Endothelial cell of umbilical vein (primary cell): ENCODE measurements around the gene TSKU. TPM values are rescaled to one million over a fixed set of nuclear protein-coding genes. Genes with fewer than 3 reads are reported as not detected.

ENCODE experiments used
- BruUV-seq: library from RNA; stranded (reverse); fragments of 400-500 nt; replicated peaks from 2 replicates; lab custom pipeline; 2021; lab: Mats Ljungman, UMichigan
- CTCF ChIA-PET: fragments of 300-600, 350-600 bp; sonication (Branson Sonifier 250); formaldehyde crosslinking; loops from one replicate; lab custom pipeline; 2021; ENCODE audit warnings: antibody characterized with exemption, inconsistent platforms; lab: Charles Lee
- POLR2A ChIA-PET: fragments of 300-600, 350-600 bp; sonication (Branson Sonifier 250); formaldehyde crosslinking; loops from one replicate; lab custom pipeline; 2021; ENCODE audit warnings: antibody characterized with exemption, inconsistent platforms; lab: Charles Lee
- DNase-seq: peaks from one replicate; pipeline ENCODE4 v3.0.0-alpha.2; 2011; ENCODE audit warnings: low read depth, low spot score
- FAIRE-seq: peaks from 2 replicates; lab custom pipeline; 2011; peaks lifted over from hg19 to GRCh38; lab: Jason Lieb, UNC
- H2AFZ ChIP-seq: 2 replicates; pipeline ENCODE4 v1.6.0; 2012; ENCODE audit warnings: low read depth, low read length, control low read depth, inconsistent platforms
- H3K27ac ChIP-seq: 2 replicates; pipeline ENCODE4 v1.5.1; 2011; ENCODE audit warnings: low read depth, mild to moderate bottlenecking, control low read depth, low read length, moderate library complexity; ENCODE audit not compliant: insufficient read depth
- H3K27me3 ChIP-seq, 2 experiments: 2 replicates each; pipeline versions ENCODE4 v1.6.0 to v1.6.1; 2011; ENCODE audit warnings: low read length in 2 of 2, mixed read lengths in 1 of 2; ENCODE audit not compliant: control insufficient read depth in 2 of 2, insufficient read depth in 2 of 2
- H3K36me3 ChIP-seq, 2 experiments: 2 replicates in 1 of 2; 3 replicates in 1 of 2; pipeline ENCODE4 v1.5.1; 2011; ENCODE audit warnings: low read length in 2 of 2, mild to moderate bottlenecking in 1 of 2, moderate library complexity in 1 of 2; ENCODE audit not compliant: control insufficient read depth in 2 of 2, insufficient read depth in 2 of 2; ENCODE audit errors: extremely low read depth in 1 of 2
- H3K4me1 ChIP-seq: 3 replicates; pipeline ENCODE4 v1.5.1; 2011; ENCODE audit warnings: mild to moderate bottlenecking, low read length; ENCODE audit not compliant: control insufficient read depth, insufficient read depth; ENCODE audit errors: extremely low read depth
- H3K4me2 ChIP-seq: 2 replicates; pipeline ENCODE4 v1.6.1; 2011; ENCODE audit warnings: low read length, control low read depth, mixed read lengths; ENCODE audit not compliant: insufficient read depth
- H3K4me3 ChIP-seq, 3 experiments: fragments of 200-600 bp in 1 of 3; sonication (generic), shearing (Covaris generic) in 1 of 3; replicated peaks in 1 of 3; 2 replicates each; pipeline ENCODE4 v1.5.1; 2011 to 2016; ENCODE audit warnings: control low read depth in 3 of 3, low read length in 3 of 3, mild to moderate bottlenecking in 2 of 3, inconsistent platforms in 1 of 3, low read depth in 1 of 3, moderate library complexity in 1 of 3; ENCODE audit not compliant: insufficient read depth in 1 of 3
- H3K79me2 ChIP-seq: 2 replicates; pipeline ENCODE4 v1.6.0; 2012; ENCODE audit warnings: low read length, inconsistent platforms; ENCODE audit not compliant: control insufficient read depth, insufficient read depth
- H3K9ac ChIP-seq: replicated peaks from 2 replicates; pipeline ENCODE3; 2011; ENCODE audit warnings: low read length, control low read depth; ENCODE audit not compliant: insufficient read depth; ENCODE audit errors: extremely low read depth
- H3K9me1 ChIP-seq: replicated peaks from 3 replicates; pipeline ENCODE4 v1.6.0; 2011; ENCODE audit warnings: mild to moderate bottlenecking, low read length; ENCODE audit not compliant: control insufficient read depth, insufficient read depth; ENCODE audit errors: extremely low read depth
- H3K9me3 ChIP-seq: replicated peaks from 2 replicates; pipeline ENCODE4 v1.5.1; 2012; ENCODE audit warnings: low read length, inconsistent platforms; ENCODE audit not compliant: control insufficient read depth, insufficient read depth
- H4K20me1 ChIP-seq: replicated peaks from 2 replicates; pipeline ENCODE3; 2011; ENCODE audit warnings: mild to moderate bottlenecking, low read length; ENCODE audit not compliant: control insufficient read depth, insufficient read depth; ENCODE audit errors: extremely low read depth
- GATA2 ChIP-seq: IDR thresholded peaks from 2 replicates; pipeline ENCODE4 v1.7.0; 2011; ENCODE audit warnings: low read depth, mild to moderate bottlenecking, moderate library complexity, mixed read lengths, low read length; ENCODE audit not compliant: insufficient read length, insufficient read depth
- JUN ChIP-seq: IDR thresholded peaks from 2 replicates; pipeline ENCODE4 v1.6.1; 2011; ENCODE audit warnings: borderline replicate concordance, low read depth; ENCODE audit not compliant: insufficient read length, insufficient read depth
- MYC ChIP-seq: IDR thresholded peaks from one replicate; pipeline ENCODE4 v1.6.1; 2011; ENCODE audit warnings: mild to moderate bottlenecking, low read depth, low read length
- dilution Hi-C: fragments of 300-500 bp; cut with MboI; formaldehyde crosslinking; loops from one replicate; pipeline ENCODE4 v1.15.0; 2019; ENCODE audit warnings: low sequenced_read_pairs; ENCODE audit not compliant: extremely low pct_ligation_motif_present
- intact Hi-C: fragments of 100-400 bp; cut with micrococcal nuclease; formaldehyde crosslinking; loops from one replicate; pipeline ENCODE4 v1.10.0; 2022
- polyA plus RNA-seq, 4 experiments: library from polyadenylated mRNA; depleted of rRNA in 3 of 4; stranded (reverse) in 3 of 4; unstranded in 1 of 4; fragments of >200 nt; gene quantifications; 2 replicates each; pipeline versions ENCODE4 v1.2.1 to v1.2.3, GENCODE V29; 2011 to 2012; ENCODE audit warnings: missing spikeins in 1 of 4
- total RNA-seq: library from RNA; stranded (reverse); gene quantifications from 2 replicates; pipeline ENCODE4 v1.2.3, GENCODE V29; 2021
- TF ChIP-seq, protein P1 (sequence below): IDR thresholded peaks from 2 replicates; pipeline ENCODE4 v1.6.1; 2011; ENCODE audit not compliant: insufficient read depth, insufficient read length
- TF ChIP-seq, protein P2 (sequence below), 2 donors: IDR thresholded peaks; 1 replicate in 1 of 2; 2 replicates in 1 of 2; pipeline ENCODE4 v1.5.1; 2011; ENCODE audit warnings: low read length in 2 of 2, mild to moderate bottlenecking in 2 of 2, moderate library complexity in 2 of 2, control low read depth in 1 of 2, inconsistent platforms in 1 of 2, low read depth in 1 of 2; ENCODE audit not compliant: insufficient read depth in 1 of 2; ENCODE audit errors: extremely low read depth in 1 of 2

TSKU gene
- total and polyA plus RNA-seq, 2 donors (not counting 3 experiments of a cell fraction or from before 2014, with no cell fraction given): 16.2 to 21.2 TPM

DNA sequence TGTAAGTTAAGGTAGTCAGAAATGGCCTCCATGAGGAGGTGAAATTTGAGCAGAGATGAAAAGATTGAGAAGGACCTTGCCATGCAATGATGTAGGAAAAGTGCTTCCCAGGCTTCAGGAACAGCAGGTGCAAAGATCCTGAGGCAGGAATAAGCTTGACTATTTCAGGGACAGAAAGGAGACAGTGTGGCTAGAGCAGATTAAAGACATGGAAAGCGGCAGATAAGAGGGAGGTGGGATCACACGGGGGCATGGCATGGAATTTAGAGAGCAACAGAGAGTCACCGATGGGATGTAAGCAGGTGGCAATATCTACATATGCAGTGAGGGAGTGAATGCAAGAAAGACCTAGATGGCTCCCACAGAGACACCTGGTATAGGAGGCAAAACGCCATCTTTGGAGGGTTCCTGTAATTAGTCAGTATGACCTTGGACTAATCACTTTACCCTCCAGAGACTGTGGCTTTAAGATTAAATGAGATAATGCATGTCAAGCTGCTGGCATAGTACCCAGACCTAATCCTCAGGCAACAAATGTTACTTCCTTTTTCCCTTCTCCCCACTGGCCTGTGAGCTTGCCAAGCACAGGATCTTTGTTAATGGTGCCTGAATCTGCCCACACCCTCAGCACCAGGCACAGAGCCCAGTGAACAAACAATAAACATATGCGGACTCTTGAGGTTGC lies 52.9 kb downstream of the TSKU start:
- H3K9me1 ChIP-seq: no peaks in the 10 kb centered on the region
- H3K27me3 ChIP-seq: no peaks in the 10 kb centered on the region
- H3K4me1 ChIP-seq: peaks cover 33% of the 10 kb centered on the region
- H3K4me2 ChIP-seq: no peak overlapping the region
- ChIA-PET POLR2A (interaction anchor here (0.6 kb wide), 1 partner anchor 10 kb away, joined by 3 read pairs; no protein-coding TSS in a partner anchor), CTCF (interaction anchor here (1.0 to 4.0 kb wide), 8 partner anchors 11 to 101 kb away, joined by 3 to 38 read pairs (median 6); no protein-coding TSS in a partner anchor)
- H3K4me3 ChIP-seq: no peak overlapping the region
- FAIRE-seq (peak; percentile 84), DNase-seq (peak; percentile 64)
- H3K27ac ChIP-seq: no peak overlapping the region
- H2AFZ ChIP-seq: peak overlapping the region; percentile 13
- dilution Hi-C loops (no loop called here), intact Hi-C loops (no loop called here)
- no peak overlapping the region for H3K9ac ChIP-seq
- TF ChIP-seq GATA2 (peak; percentile 27), JUN (no peak)
- TF ChIP-seq, protein P1, sequence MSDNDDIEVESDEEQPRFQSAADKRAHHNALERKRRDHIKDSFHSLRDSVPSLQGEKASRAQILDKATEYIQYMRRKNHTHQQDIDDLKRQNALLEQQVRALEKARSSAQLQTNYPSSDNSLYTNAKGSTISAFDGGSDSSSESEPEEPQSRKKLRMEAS: no peak
- no peaks in the 10 kb centered on the region for H3K79me2 ChIP-seq
- H4K20me1 ChIP-seq: no peaks in the 10 kb centered on the region
- no peaks in the 10 kb centered on the region for H3K9me3 ChIP-seq
- no TSS peak for BruUV-seq
- no peaks in the 10 kb centered on the region for H3K36me3 ChIP-seq

DNA sequence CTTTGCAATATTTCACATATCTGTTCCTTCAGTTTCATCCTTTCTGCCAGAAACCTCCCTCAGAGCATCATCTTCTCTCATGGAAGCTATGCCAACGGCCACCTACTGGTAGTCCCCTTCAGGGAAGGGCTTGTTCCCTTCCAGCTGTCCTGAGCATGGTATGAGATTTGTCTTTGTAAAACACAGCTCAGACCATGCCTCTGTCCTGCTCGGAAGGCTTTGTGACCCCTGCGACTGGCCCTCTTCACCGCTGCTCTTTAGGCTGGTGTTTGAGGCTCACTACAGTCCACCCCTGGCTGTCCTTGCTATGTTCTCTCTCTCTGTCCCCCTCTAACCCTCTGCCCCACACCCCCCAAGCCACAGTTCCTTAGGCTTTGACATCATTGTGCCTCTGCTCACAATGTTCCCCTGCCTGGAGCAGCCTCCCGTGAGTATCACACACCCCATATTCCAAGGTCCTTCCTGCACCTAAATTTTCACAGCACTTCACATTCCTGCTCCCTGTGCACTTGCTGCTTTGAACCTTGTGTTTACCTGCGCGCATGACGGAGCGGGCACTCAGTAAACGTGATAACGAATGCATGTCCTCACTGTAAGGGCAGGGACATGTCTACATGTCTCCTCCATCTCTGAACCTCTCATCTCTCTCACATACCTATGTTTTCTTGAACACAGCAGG lies 53.6 kb downstream of the TSKU start:
- Histone ChIP-seq H3K9ac (no peak overlapping the region), H3K4me2 (no peak overlapping the region), H3K4me3 (no peak overlapping the region), H3K9me1 (no peaks in the 10 kb centered on the region), H3K79me2 (no peaks in the 10 kb centered on the region), H3K36me3 (no peaks in the 10 kb centered on the region), H2AFZ (peak overlapping the region; percentile 13), H3K27me3 (no peaks in the 10 kb centered on the region), H3K9me3 (no peaks in the 10 kb centered on the region), H3K4me1 (peaks cover 33% of the 10 kb centered on the region), H4K20me1 (no peaks in the 10 kb centered on the region), H3K27ac (no peak overlapping the region)
- FAIRE-seq: peak; percentile 53
- no TSS peak for BruUV-seq
- POLR2A ChIA-PET: interaction anchor here (0.6 kb wide), 1 partner anchor 11 kb away, joined by 3 read pairs; no protein-coding TSS in a partner anchor
- TF ChIP-seq MYC: no peak
- TF ChIP-seq, protein P2, sequence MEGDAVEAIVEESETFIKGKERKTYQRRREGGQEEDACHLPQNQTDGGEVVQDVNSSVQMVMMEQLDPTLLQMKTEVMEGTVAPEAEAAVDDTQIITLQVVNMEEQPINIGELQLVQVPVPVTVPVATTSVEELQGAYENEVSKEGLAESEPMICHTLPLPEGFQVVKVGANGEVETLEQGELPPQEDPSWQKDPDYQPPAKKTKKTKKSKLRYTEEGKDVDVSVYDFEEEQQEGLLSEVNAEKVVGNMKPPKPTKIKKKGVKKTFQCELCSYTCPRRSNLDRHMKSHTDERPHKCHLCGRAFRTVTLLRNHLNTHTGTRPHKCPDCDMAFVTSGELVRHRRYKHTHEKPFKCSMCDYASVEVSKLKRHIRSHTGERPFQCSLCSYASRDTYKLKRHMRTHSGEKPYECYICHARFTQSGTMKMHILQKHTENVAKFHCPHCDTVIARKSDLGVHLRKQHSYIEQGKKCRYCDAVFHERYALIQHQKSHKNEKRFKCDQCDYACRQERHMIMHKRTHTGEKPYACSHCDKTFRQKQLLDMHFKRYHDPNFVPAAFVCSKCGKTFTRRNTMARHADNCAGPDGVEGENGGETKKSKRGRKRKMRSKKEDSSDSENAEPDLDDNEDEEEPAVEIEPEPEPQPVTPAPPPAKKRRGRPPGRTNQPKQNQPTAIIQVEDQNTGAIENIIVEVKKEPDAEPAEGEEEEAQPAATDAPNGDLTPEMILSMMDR (IDR thresholded peaks at IDR 0.05; ENCODE audit: extremely low read depth in 1 of 2, insufficient read depth in 1 of 2, low read depth in 1 of 2, low read length in 2 of 2): peak in 1 of 2 donors; percentile 9
- CTCF ChIA-PET: interaction anchor here (1.0 to 4.0 kb wide), 8 partner anchors 12 to 102 kb away, joined by 3 to 38 read pairs (median 6); no protein-coding TSS in a partner anchor
- no peak for DNase-seq
- dilution Hi-C loops (no loop called here), intact Hi-C loops (no loop called here)
